Endothelial cell of umbilical vein (primary cell): ENCODE data around the gene PLCG2. TPM values are rescaled to one million over a fixed set of nuclear protein-coding genes. Genes with fewer than 3 reads are reported as not detected.

Source experiments
- BruUV-seq: library from RNA; stranded (reverse); fragments of 400-500 nt; replicated peaks from 2 replicates; lab custom pipeline; 2021; lab: Mats Ljungman, UMichigan
- CTCF ChIA-PET: fragments of 300-600, 350-600 bp; sonication (Branson Sonifier 250); formaldehyde crosslinking; loops from one replicate; lab custom pipeline; 2021; ENCODE audit warnings: antibody characterized with exemption, inconsistent platforms; lab: Charles Lee
- POLR2A ChIA-PET: fragments of 300-600, 350-600 bp; sonication (Branson Sonifier 250); formaldehyde crosslinking; loops from one replicate; lab custom pipeline; 2021; ENCODE audit warnings: antibody characterized with exemption, inconsistent platforms; lab: Charles Lee
- DNase-seq: peaks from one replicate; pipeline ENCODE4 v3.0.0-alpha.2; 2011; ENCODE audit warnings: low read depth, low spot score
- FAIRE-seq: peaks from 2 replicates; lab custom pipeline; 2011; peaks lifted over from hg19 to GRCh38; lab: Jason Lieb, UNC
- H2AFZ ChIP-seq: 2 replicates; pipeline ENCODE4 v1.6.0; 2012; ENCODE audit warnings: low read depth, low read length, control low read depth, inconsistent platforms
- H3K27ac ChIP-seq: 2 replicates; pipeline ENCODE4 v1.5.1; 2011; ENCODE audit warnings: low read depth, mild to moderate bottlenecking, control low read depth, low read length, moderate library complexity; ENCODE audit not compliant: insufficient read depth
- H3K27me3 ChIP-seq, 2 experiments: 2 replicates each; pipeline versions ENCODE4 v1.6.0 to v1.6.1; 2011; ENCODE audit warnings: low read length in 2 of 2, mixed read lengths in 1 of 2; ENCODE audit not compliant: control insufficient read depth in 2 of 2, insufficient read depth in 2 of 2
- H3K36me3 ChIP-seq, 2 experiments: 2 replicates in 1 of 2; 3 replicates in 1 of 2; pipeline ENCODE4 v1.5.1; 2011; ENCODE audit warnings: low read length in 2 of 2, mild to moderate bottlenecking in 1 of 2, moderate library complexity in 1 of 2; ENCODE audit not compliant: control insufficient read depth in 2 of 2, insufficient read depth in 2 of 2; ENCODE audit errors: extremely low read depth in 1 of 2
- H3K4me1 ChIP-seq: 3 replicates; pipeline ENCODE4 v1.5.1; 2011; ENCODE audit warnings: mild to moderate bottlenecking, low read length; ENCODE audit not compliant: control insufficient read depth, insufficient read depth; ENCODE audit errors: extremely low read depth
- H3K4me2 ChIP-seq: 2 replicates; pipeline ENCODE4 v1.6.1; 2011; ENCODE audit warnings: low read length, control low read depth, mixed read lengths; ENCODE audit not compliant: insufficient read depth
- H3K4me3 ChIP-seq, 3 experiments: fragments of 200-600 bp in 1 of 3; sonication (generic), shearing (Covaris generic) in 1 of 3; replicated peaks in 1 of 3; 2 replicates each; pipeline ENCODE4 v1.5.1; 2011 to 2016; ENCODE audit warnings: control low read depth in 3 of 3, low read length in 3 of 3, mild to moderate bottlenecking in 2 of 3, inconsistent platforms in 1 of 3, low read depth in 1 of 3, moderate library complexity in 1 of 3; ENCODE audit not compliant: insufficient read depth in 1 of 3
- H3K79me2 ChIP-seq: 2 replicates; pipeline ENCODE4 v1.6.0; 2012; ENCODE audit warnings: low read length, inconsistent platforms; ENCODE audit not compliant: control insufficient read depth, insufficient read depth
- H3K9ac ChIP-seq: replicated peaks from 2 replicates; pipeline ENCODE3; 2011; ENCODE audit warnings: low read length, control low read depth; ENCODE audit not compliant: insufficient read depth; ENCODE audit errors: extremely low read depth
- H3K9me1 ChIP-seq: replicated peaks from 3 replicates; pipeline ENCODE4 v1.6.0; 2011; ENCODE audit warnings: mild to moderate bottlenecking, low read length; ENCODE audit not compliant: control insufficient read depth, insufficient read depth; ENCODE audit errors: extremely low read depth
- H3K9me3 ChIP-seq: replicated peaks from 2 replicates; pipeline ENCODE4 v1.5.1; 2012; ENCODE audit warnings: low read length, inconsistent platforms; ENCODE audit not compliant: control insufficient read depth, insufficient read depth
- H4K20me1 ChIP-seq: replicated peaks from 2 replicates; pipeline ENCODE3; 2011; ENCODE audit warnings: mild to moderate bottlenecking, low read length; ENCODE audit not compliant: control insufficient read depth, insufficient read depth; ENCODE audit errors: extremely low read depth
- EZH2 ChIP-seq: IDR thresholded peaks from 2 replicates; pipeline ENCODE4 v1.6.1; 2012; ENCODE audit warnings: borderline replicate concordance, low read depth, mild to moderate bottlenecking, moderate library complexity, low read length, inconsistent platforms; ENCODE audit not compliant: severe bottlenecking
- FOS ChIP-seq: IDR thresholded peaks from 2 replicates; pipeline ENCODE4 v1.6.1; 2011; ENCODE audit warnings: mild to moderate bottlenecking, low read length, moderate library complexity, borderline replicate concordance; ENCODE audit not compliant: insufficient read depth
- GATA2 ChIP-seq: IDR thresholded peaks from 2 replicates; pipeline ENCODE4 v1.7.0; 2011; ENCODE audit warnings: low read depth, mild to moderate bottlenecking, moderate library complexity, mixed read lengths, low read length; ENCODE audit not compliant: insufficient read length, insufficient read depth
- JUN ChIP-seq: IDR thresholded peaks from 2 replicates; pipeline ENCODE4 v1.6.1; 2011; ENCODE audit warnings: borderline replicate concordance, low read depth; ENCODE audit not compliant: insufficient read length, insufficient read depth
- MYC ChIP-seq: IDR thresholded peaks from one replicate; pipeline ENCODE4 v1.6.1; 2011; ENCODE audit warnings: mild to moderate bottlenecking, low read depth, low read length
- POLR2A ChIP-seq: IDR thresholded peaks from 2 replicates; pipeline ENCODE4 v1.6.1; 2012; ENCODE audit warnings: low read depth, mild to moderate bottlenecking, control low read depth, low read length
- POLR2AphosphoS5 ChIP-seq: IDR thresholded peaks from 2 replicates; pipeline ENCODE4 v1.6.1; 2012; ENCODE audit warnings: low read depth, mild to moderate bottlenecking, control low read depth, low read length, moderate library complexity; ENCODE audit not compliant: insufficient read depth
- dilution Hi-C: fragments of 300-500 bp; cut with MboI; formaldehyde crosslinking; loops from one replicate; pipeline ENCODE4 v1.15.0; 2019; ENCODE audit warnings: low sequenced_read_pairs; ENCODE audit not compliant: extremely low pct_ligation_motif_present
- intact Hi-C: fragments of 100-400 bp; cut with micrococcal nuclease; formaldehyde crosslinking; loops from one replicate; pipeline ENCODE4 v1.10.0; 2022
- polyA plus RNA-seq, 4 experiments: library from polyadenylated mRNA; depleted of rRNA in 3 of 4; stranded (reverse) in 3 of 4; unstranded in 1 of 4; fragments of >200 nt; gene quantifications; 2 replicates each; pipeline versions ENCODE4 v1.2.1 to v1.2.3, GENCODE V29; 2011 to 2012; ENCODE audit warnings: missing spikeins in 1 of 4
- total RNA-seq: library from RNA; stranded (reverse); gene quantifications from 2 replicates; pipeline ENCODE4 v1.2.3, GENCODE V29; 2021
- TF ChIP-seq, protein P1 (sequence below), 2 donors: IDR thresholded peaks; 1 replicate in 1 of 2; 2 replicates in 1 of 2; pipeline ENCODE4 v1.5.1; 2011; ENCODE audit warnings: low read length in 2 of 2, mild to moderate bottlenecking in 2 of 2, moderate library complexity in 2 of 2, control low read depth in 1 of 2, inconsistent platforms in 1 of 2, low read depth in 1 of 2; ENCODE audit not compliant: insufficient read depth in 1 of 2; ENCODE audit errors: extremely low read depth in 1 of 2
- TF ChIP-seq, protein P2 (sequence below): IDR thresholded peaks from 2 replicates; pipeline ENCODE4 v1.6.1; 2011; ENCODE audit not compliant: insufficient read depth, insufficient read length

PLCG2 gene
- total and polyA plus RNA-seq, 2 donors (not counting 3 experiments of a cell fraction or from before 2014, with no cell fraction given): 10.8 to 13.6 TPM

DNA sequence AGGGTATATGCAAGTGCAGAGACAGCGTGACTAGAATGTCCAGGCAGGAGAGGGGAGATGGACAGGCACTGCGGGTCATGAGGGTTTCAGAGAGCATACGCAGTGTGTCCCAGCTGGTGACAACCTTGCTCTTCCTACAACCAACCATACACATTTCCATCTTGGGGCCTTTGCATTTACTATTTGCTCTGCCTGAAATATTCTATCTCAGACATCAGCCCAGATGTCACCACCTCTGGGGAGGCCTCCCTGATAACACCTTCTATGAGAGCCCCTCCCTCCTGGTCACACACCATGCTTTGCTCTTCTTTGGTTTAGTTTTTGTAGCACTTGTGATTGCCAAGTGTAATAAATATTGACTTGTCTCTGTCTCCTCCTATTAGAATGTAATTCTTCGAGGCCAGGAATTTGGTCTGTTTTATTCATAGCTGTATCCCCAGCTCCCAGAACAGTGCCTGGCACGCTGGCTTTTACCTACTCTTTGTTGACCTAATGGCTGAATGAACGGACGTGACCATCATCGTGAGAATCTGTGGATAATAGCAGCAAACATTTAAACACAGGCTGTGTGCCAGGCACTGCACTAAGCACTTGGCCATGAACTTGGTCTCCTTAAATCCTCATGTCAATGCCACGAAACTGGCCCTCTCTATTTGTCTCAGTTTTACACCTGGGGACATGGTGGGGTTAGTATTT lies 51.9 kb downstream of the PLCG2 start:
- TF ChIP-seq, protein P1, sequence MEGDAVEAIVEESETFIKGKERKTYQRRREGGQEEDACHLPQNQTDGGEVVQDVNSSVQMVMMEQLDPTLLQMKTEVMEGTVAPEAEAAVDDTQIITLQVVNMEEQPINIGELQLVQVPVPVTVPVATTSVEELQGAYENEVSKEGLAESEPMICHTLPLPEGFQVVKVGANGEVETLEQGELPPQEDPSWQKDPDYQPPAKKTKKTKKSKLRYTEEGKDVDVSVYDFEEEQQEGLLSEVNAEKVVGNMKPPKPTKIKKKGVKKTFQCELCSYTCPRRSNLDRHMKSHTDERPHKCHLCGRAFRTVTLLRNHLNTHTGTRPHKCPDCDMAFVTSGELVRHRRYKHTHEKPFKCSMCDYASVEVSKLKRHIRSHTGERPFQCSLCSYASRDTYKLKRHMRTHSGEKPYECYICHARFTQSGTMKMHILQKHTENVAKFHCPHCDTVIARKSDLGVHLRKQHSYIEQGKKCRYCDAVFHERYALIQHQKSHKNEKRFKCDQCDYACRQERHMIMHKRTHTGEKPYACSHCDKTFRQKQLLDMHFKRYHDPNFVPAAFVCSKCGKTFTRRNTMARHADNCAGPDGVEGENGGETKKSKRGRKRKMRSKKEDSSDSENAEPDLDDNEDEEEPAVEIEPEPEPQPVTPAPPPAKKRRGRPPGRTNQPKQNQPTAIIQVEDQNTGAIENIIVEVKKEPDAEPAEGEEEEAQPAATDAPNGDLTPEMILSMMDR (IDR thresholded peaks at IDR 0.05; ENCODE audit: extremely low read depth in 1 of 2, insufficient read depth in 1 of 2, low read depth in 1 of 2, low read length in 2 of 2): no peak
- TF ChIP-seq JUN (no peak), EZH2 (no peak)
- TF ChIP-seq, protein P2, sequence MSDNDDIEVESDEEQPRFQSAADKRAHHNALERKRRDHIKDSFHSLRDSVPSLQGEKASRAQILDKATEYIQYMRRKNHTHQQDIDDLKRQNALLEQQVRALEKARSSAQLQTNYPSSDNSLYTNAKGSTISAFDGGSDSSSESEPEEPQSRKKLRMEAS: no peak
- Histone ChIP-seq H2AFZ (no peak overlapping the region), H3K36me3 (no peaks in the 10 kb centered on the region), H3K4me3 (no peak overlapping the region), H3K9me3 (no peaks in the 10 kb centered on the region), H3K9ac (no peak overlapping the region), H3K27me3 (no peaks in the 10 kb centered on the region), H3K79me2 (no peaks in the 10 kb centered on the region), H3K9me1 (no peaks in the 10 kb centered on the region), H3K4me2 (no peak overlapping the region), H3K27ac (no peak overlapping the region), H4K20me1 (no peaks in the 10 kb centered on the region), H3K4me1 (no peaks in the 10 kb centered on the region)
- ChIA-PET POLR2A (no interaction called here), CTCF (no interaction called here)
- FAIRE-seq (no peak), DNase-seq (no peak)
- dilution Hi-C loops: no loop called here
- intact Hi-C loops: no loop called here
- BruUV-seq: no TSS peak

DNA sequence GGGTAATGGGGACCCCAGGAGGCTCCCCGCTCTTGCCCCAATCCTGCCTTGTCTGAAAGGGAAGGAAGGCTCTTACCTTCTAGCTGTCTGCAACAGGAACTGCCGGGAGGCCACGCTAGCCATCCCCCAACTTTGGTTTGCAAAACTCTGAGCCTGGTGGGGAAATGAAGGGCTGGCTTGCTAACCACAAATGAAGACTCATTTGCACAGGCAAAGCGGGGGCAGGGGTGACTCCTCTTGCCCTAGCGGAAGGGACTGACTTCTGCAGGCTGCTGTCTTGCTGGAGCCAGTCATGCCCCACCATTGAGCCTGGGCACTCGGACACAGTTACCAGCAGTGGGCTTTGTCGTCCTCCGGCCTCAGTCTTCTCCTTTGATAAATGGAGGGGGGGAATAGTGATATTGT lies 52.6 kb downstream of the PLCG2 start:
- H3K27me3 ChIP-seq: no peaks in the 10 kb centered on the region
- H3K4me3 ChIP-seq: no peak overlapping the region
- BruUV-seq: no TSS peak
- H3K4me2 ChIP-seq: no peak overlapping the region
- ChIA-PET CTCF (no interaction called here), POLR2A (no interaction called here)
- no peaks in the 10 kb centered on the region for H3K79me2 ChIP-seq
- no peaks in the 10 kb centered on the region for H3K9me3 ChIP-seq
- no peaks in the 10 kb centered on the region for H3K9me1 ChIP-seq
- dilution Hi-C loops: no loop called here
- no peaks in the 10 kb centered on the region for H4K20me1 ChIP-seq
- TF ChIP-seq GATA2 (no peak), POLR2AphosphoS5 (no peak), POLR2A (no peak), MYC (no peak), JUN (no peak), FOS (no peak)
- TF ChIP-seq, protein P2: no peak
- TF ChIP-seq, protein P1 (IDR thresholded peaks at IDR 0.05; ENCODE audit: extremely low read depth in 1 of 2, insufficient read depth in 1 of 2, low read depth in 1 of 2, low read length in 2 of 2): no peak
- intact Hi-C loops: no loop called here
- no peak overlapping the region for H2AFZ ChIP-seq
- no peak overlapping the region for H3K9ac ChIP-seq
- FAIRE-seq (no peak), DNase-seq (no peak)
- H3K36me3 ChIP-seq: no peaks in the 10 kb centered on the region
- no peaks in the 10 kb centered on the region for H3K4me1 ChIP-seq
- no peak overlapping the region for H3K27ac ChIP-seq
